ENCODE results near the gene IL17A.

Gene IL17A

GRCh38 chr6:52186075-52186474, at the start of gene IL17A:
IL17A (plus strand) TSS chr6:52186375; CDS start chr6:52186432, 57 bp downstream.
- DNase-seq: no peak

DNA sequence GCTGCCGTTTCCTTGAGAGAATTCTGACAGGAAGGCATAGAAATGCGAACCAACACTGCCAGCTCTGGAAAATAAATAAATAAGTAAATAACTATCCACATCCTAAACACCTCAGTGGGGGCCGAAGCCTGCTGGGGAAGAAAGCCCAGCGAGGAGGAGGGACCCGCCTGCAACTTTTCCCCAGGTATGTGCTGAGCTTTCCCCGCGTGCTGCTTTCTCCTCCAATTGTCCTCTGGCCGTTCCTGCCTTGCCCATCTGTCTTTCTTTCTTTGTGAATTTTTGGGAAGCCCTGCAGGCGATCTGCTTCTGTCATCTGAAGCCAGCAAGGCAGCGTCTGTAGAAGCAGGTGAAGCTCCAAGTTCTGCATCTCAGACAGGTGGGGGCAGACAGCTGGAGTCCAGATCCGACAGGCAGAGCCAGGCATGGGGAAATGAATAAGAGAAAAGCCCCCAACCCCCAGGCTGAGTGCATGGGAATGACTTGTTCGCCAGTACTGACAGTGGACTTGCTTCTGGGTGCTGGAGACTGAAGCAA, 49.2 kb upstream of the IL17A start:
- no peak for DNase-seq

DNA sequence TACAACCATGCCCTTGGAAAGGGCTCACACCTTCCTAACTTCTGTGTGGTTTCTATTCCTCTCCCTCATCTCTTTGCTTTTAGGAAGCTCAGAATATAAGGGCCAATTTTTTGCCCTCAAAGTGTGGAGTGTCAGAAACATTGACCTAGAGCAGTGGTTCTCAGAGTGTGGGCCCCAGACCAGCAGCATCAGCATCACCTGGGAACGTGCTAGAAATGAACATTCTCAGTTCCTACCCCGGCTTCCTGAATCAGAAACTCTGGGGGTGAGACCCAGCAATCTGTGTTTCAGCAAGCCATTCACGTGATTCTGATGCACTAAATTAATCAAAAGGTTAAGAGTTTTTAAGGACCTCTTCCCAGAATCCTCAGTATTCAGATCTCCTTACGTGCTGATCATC, 47.9 kb upstream of the IL17A start:
- DNase-seq: no peak

DNA sequence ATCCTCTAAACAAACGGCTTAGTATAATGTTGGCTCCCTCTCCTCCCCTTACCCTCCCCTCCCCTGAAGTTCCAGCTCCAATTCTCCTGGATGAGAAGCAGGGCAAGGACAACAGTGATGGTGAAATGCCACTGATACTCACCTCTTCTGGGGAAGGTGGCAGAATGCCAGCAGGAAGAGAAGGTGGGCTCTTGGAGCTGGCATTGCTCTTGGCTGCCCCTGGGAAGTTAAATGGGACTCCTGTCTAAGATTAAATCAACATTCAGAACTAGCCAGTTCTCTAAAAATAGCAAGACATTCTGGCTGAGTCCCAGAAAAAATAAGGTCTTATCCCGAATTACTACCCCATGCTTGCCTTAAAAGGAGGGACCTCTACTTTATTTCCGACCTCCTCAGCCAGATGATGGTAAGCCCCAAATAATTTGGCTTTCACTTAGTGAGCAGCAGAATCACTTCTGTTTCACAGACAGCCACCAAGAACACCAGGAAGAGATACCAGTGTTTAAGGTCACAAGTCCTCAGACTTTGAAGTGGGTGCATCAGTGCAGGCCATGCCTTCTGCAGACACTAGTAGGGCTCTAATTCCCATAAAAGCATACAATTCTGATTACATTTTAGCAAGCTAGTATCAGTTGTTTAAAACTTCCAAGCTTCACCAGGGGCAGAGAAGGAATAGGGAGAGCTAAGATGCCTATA, 46.0 kb upstream of the IL17A start:
- no peak for DNase-seq

DNA sequence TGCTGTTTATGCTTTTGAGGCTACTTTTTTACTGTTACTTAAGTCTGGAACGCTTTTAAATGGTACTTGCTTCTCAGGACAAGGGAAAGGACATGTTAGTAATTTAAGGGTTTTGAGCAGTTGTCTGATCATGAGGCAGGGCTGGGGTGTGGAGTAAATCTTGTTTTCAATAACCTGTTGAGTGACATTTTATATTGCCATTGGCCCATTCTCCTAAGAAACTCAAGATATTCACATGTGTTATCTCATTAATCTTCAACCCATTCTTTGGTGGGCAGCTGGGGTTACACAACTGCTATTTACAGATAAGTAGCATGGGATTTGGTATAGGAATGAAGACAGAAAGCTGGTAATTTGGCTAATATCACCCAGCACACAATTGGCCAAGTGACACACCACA, 44.6 kb upstream of the IL17A start:
- DNase-seq: no peak

GRCh38 chr6:52142556-52142955, 43.6 kb upstream of the IL17A start:
- no peak for DNase-seq

DNA sequence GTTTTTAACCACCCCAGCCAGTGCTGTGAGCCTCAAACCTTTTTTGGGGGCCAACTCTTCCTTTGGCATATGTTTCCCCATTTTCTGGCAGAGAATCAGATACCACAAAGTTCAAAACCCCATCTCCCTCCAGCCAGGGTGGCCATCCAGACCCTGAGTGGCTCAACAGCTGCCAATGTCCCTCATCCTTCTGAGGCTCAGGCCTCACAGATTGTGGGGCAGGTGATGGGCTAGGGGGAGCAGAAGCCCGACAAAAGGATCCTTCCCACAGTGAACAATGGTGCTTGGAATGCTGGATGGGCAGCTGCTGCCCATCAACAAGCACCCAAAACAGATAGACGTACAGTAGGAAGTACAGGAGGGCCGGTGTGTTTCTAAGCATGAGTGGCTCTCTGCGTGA, 42.6 kb upstream of the IL17A start:
- DNase-seq: no peak

DNA sequence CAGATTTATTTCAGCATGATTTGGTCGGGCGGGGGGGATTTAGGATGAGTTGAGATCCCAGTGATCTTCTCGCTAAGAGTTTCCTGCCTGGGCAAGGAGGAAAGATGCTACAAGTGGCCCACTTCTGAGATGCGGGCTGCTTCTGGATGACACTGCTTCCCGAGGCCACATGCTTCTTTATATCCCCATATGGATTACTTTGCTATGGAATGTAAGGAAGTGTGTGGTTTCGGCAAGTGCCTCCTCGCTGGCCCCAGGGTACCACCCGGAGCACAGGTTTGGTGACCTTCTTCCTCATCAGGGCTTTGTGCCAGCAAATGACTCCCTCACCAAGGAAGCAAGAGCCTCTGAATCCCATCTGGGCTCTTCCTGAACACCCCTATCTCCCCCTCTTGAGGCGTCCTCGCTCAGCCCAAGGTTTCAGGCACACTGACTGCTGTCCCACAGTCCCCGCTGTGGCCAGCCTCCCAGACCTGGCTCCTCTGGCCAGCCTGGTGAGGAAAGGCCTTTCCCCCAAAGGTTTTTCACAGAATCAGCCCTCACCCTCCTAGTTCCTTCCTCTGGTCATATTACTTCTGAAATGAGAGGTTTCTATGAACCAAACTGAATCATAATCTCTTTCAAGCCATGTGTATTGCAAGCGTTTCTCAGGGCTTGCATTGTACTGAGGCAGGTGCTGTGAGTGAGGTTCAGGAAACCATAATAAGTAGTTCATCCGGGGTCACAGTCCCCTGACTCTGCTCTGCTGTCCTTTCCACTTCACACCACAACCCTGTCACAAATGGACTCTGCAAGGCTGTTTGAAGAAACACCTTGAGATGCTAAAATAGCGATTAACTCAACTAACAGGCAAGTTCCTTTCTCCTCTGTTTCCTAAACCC, 41.7 kb upstream of the IL17A start:
- no peak for DNase-seq

GRCh38 chr6:52146851-52147445, 39.2 kb upstream of the IL17A start:
- DNase-seq: no peak

GRCh38 chr6:52149076-52149475, 37.1 kb upstream of the IL17A start:
- no peak for DNase-seq

DNA sequence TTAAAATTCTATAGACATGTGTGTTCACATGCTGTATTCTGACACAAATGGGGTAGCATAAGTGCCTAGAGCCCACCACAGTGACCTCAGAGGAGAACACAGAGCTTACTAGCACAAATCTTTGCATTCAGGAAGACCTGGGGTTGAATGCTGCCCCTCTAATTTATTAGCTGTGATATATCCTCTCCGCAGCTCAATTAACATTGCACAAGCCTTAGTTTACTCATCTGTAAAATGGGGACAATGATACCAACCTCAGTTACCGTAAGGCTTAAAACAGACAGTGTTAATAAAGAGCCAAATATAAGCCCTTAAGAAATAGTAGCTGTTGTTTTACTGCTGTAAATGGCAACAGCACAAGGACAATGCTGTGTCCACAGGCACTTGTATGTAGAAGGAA, 36.2 kb upstream of the IL17A start:
- DNase-seq: no peak

GRCh38 chr6:52152070-52152423, 34.1 kb upstream of the IL17A start:
- no peak for DNase-seq

- DNase-seq: no peak
These were observed 33.4 kb upstream of the IL17A start for GRCh38 chr6:52152711-52153160.

DNA sequence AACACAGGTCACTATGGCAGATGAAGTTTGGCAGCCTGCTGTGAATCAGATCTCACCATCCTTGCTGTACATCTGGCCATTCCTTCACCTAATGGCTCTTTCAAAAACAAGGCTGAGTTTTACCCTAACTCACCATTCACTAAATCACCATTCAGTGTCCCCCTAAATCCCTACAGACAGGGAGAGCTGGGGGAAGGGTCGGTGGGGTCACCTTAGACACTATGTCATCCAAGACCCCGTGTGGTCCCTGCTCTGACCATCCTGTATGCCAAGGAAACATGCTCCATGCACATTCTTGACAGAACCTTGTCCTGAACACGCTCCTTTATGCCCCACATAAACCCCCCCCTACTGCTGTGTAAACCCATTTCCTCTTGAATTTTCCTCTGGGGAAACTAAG, 31.8 kb upstream of the IL17A start:
- no peak for DNase-seq

DNA sequence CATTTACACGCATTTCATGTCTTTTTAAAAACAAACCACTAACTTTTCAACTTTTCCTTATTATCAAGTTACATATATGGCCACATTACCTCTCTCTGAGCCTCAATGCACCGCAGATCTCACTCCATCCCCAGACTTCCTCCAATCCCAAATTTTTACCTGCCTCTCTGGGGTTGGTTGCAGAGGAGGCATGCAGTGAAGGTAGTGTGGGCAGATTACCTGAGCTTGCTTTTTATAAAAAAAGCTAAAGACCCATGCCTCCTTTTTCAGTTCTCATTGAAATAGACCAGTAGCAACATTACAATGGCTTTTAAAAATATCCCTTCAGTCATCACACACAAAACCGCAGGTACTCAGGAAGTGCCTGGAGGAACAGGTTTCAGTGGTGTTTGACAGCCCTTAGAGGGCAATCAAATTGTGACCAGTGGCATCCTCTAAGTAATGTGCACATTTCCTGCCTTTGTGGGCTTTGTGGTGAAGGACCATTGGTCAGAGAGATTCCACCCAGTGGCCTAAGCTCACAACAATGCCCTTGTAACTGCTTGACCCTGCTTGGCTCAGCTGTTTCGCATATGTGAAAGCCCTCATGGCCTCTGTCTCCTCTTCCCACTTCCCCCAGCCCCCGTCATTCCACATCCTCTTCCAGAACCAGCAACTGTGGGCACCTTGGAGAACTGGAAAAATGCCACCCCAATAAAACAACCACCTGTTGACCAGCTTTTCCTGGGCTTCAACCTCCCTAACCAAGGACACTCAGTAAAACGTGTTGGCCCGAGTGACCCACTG, 30.2 kb upstream of the IL17A start:
- no peak for DNase-seq

DNA sequence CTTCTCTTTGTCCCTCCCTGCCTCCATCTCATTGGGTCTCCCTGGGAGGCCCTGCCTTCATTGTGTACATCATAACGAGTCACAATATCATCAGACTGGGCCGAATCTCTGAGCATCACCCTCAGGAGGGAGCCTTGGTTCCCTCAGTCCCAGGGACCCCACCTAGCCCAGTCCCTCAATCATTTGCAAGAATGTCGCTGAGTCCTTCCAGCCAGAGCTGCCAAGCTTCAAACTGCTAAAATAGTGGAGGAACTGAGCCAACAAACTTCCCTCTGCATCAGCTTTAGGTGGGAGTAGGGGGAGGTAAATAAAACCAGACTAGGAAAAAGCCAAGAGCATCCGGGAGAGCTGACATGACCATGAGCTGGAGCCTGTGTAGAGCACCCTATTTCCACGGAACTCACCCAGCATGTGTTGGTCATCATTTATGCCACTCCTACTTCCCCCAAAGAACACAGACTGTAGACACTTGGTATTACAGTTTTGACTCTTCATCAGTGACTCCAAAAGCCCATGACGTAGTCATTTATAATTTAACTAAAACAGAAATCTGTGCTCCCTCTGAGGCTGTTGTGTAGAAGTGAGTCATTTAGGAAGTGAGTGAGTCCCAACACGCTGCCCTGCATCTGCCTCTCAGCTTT, 28.8 kb upstream of the IL17A start:
- no peak for DNase-seq

GRCh38 chr6:52160472-52161104, 25.6 kb upstream of the IL17A start:
- no peak for DNase-seq

DNA sequence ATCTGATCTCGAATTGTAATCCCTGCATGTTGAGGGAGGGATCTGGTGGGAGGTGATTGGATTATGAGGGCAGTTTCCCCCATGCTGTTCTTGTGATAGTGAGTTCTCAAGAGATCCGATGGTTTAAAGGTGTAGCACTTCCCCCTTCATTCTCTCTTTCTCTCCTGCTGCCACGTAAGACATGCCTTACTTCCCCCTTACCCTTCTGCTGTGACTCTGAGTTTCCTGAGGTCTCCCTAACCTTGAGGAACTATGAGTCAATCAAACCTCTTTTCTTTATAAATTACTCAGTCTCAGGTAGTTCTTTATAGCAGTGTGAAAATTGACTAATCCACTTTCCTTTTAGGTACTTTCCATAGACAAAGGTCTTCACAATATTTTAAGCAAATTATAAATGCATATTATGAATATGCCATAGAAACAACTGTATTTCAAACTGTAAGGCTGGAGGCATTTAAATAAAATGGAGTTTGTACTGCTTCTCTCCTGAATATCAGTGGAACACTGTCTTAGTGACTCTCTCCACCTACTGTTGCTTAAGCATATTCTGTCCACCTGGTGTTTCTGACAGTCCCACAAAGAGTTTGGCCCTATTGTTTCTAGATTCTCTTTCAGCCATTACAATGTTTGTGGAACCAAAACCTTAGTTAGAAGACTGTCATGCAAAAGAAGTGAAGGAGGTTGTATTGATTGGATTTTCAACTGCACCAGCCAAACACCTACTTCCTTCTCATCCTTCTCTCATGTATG, 24.3 kb upstream of the IL17A start:
- no peak for DNase-seq

DNA sequence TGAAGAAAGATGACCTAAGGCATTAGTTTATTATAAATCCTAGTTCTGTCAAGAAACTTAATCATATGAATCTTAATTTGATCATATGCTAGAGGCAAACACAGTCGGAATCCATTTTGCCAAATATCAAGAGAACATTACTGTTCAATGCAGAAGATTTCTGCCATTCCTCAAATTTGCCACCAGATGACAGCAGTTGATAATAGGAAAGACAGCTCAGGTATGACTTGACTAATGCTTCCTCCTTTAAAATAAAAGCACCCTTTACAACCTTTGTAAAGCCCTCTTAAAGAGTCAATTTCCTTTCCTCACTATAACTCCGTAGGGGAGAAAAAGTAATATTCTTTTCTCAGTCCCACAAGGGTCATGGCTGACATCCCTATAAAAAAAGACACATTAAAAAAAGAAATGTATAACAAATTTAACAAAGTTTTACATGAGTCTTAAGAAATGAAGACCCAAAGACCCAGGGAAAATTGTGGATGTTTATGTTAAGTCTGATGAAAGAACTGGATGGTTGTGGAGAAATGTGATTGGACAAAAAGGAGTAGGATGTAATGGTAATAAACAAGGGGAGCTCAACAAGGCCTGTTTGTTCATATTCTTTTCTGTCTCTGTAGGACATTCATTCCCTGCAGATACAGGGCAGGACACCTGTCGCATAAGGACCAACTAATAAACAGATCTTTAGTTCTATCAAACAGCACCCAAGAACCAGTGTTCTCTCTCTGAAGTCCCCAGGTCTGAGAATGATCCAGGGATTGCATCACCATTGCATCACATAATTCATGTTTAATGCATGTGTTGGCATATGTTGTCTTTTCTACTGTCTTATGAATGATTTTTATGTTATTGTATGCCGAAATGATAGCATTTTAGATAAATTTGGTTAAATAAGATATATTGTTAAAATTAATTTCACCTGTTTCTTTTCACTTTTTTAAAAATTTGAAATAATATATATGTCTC, 23.0 kb upstream of the IL17A start:
- DNase-seq: no peak

Measured in activated CD4-positive, CD25-positive, alpha-beta regulatory T cell treated with anti-CD3 and anti-CD28 coated beads, Interleukin-2, amount 50 U/mL, for 72 hours (primary cell).